Stimulated activated naive CD8-positive, alpha-beta T cell treated with anti-CD3 and anti-CD28 coated beads, Interleukin-15, amount 100 ng/mL, for 72 hours (primary cell): Measurements from ENCODE around the gene RNF115.
"Not testable (repeated sequence)": the region's sequence is repeated elsewhere in the genome, so short reads cannot be mapped to it uniquely, and the experiment has no call there.

Experiments used
- ATAC-seq: fragments of 150-1000 bp; cut with Tn5 transposase; 2 replicates; pipeline ENCODE4 v1.10.0; 2021; ENCODE audit warnings: mild to moderate bottlenecking, moderate library complexity
- DNase-seq, 2 donors: peaks; one replicate each; pipeline ENCODE4 v3.0.0; 2021 to 2022
- H3K27ac Mint-ChIP-seq, 2 donors: one replicate each; pipeline ENCODE4 v1.8.0; 2022; ENCODE audit warnings: mild to moderate bottlenecking in 2 of 2, mixed read lengths in 2 of 2, moderate library complexity in 2 of 2
- H3K27me3 Mint-ChIP-seq: one replicate; pipeline ENCODE4 v1.8.0; 2022; ENCODE audit warnings: mixed read lengths
- H3K4me1 Mint-ChIP-seq: one replicate; pipeline ENCODE4 v1.8.0; 2022; ENCODE audit warnings: mild to moderate bottlenecking, mixed read lengths
- H3K4me3 Mint-ChIP-seq, 2 donors: one replicate each; pipeline ENCODE4 v1.8.0; 2022; ENCODE audit warnings: mild to moderate bottlenecking in 2 of 2, mixed read lengths in 2 of 2, moderate library complexity in 1 of 2
- H3K9me3 Mint-ChIP-seq, 2 donors: one replicate each; pipeline ENCODE4 v1.8.0; 2022; ENCODE audit warnings: mixed read lengths in 2 of 2

The RNF115 gene

GRCh38 chr1:145740269-145740668 is 83.6 kb downstream of the RNF115 start:
- H3K9me3 Mint-ChIP-seq: no peaks in the 10 kb centered on the region
- peaks cover 5% of the 10 kb centered on the region for H3K4me1 Mint-ChIP-seq
- DNase-seq (no peak), ATAC-seq (no peak)
- no peak overlapping the region for H3K4me3 Mint-ChIP-seq
- H3K27ac Mint-ChIP-seq: no peak overlapping the region
- H3K27me3 Mint-ChIP-seq: no peaks in the 10 kb centered on the region

GRCh38 chr1:145736191-145736590 is 87.7 kb downstream of the RNF115 start:
- no peaks in the 10 kb centered on the region for H3K9me3 Mint-ChIP-seq
- ATAC-seq (no peak), DNase-seq (no peak)
- peaks cover 5% of the 10 kb centered on the region for H3K4me1 Mint-ChIP-seq
- H3K4me3 Mint-ChIP-seq: no peak overlapping the region
- no peaks in the 10 kb centered on the region for H3K27me3 Mint-ChIP-seq
- no peak overlapping the region for H3K27ac Mint-ChIP-seq

- Mint-ChIP-seq H3K4me1 (peaks cover 15% of the 10 kb centered on the region), H3K27ac (no peak overlapping the region)
- ATAC-seq: no peak
These were observed 93.0 kb downstream of the RNF115 start for GRCh38 chr1:145730900-145731299.

GRCh38 chr1:145730467-145730866 is 93.4 kb downstream of the RNF115 start:
- ATAC-seq: no peak
- Mint-ChIP-seq H3K4me3 (no peak overlapping the region), H3K4me1 (peaks cover 15% of the 10 kb centered on the region), H3K27ac (no peak overlapping the region), H3K9me3 (no peaks in the 10 kb centered on the region), H3K27me3 (no peaks in the 10 kb centered on the region)
- no peak for DNase-seq

More at GRCh38 chr1:145730900-145731299, 93.0 kb downstream of the RNF115 start:
- Mint-ChIP-seq H3K4me3 (no peak overlapping the region), H3K27me3 (no peaks in the 10 kb centered on the region), H3K9me3 (no peaks in the 10 kb centered on the region)
- no peak for DNase-seq

GRCh38 chr1:145729666-145730436 is 94.0 kb downstream of the RNF115 start:
- H3K9me3 Mint-ChIP-seq: no peaks in the 10 kb centered on the region
- H3K4me3 Mint-ChIP-seq: no peak overlapping the region
- ATAC-seq: no peak
- H3K27ac Mint-ChIP-seq: peak overlapping the region; percentile 36 to 51
- no peak for DNase-seq
- H3K27me3 Mint-ChIP-seq: no peaks in the 10 kb centered on the region
- H3K4me1 Mint-ChIP-seq: peaks cover 15% of the 10 kb centered on the region

GRCh38 chr1:145729196-145729595 is 94.7 kb downstream of the RNF115 start:
- ATAC-seq (no peak), DNase-seq (no peak)
- Mint-ChIP-seq H3K27me3 (no peaks in the 10 kb centered on the region), H3K4me1 (peaks cover 15% of the 10 kb centered on the region), H3K4me3 (no peak overlapping the region), H3K9me3 (no peaks in the 10 kb centered on the region), H3K27ac (no peak overlapping the region)

GRCh38 chr1:145726193-145726592 is 97.7 kb downstream of the RNF115 start:
- not testable (repeated sequence) for H3K27ac Mint-ChIP-seq, H3K27me3 Mint-ChIP-seq, H3K9me3 Mint-ChIP-seq, DNase-seq, H3K4me3 Mint-ChIP-seq, ATAC-seq
- peaks cover 22% of the 10 kb centered on the region for H3K4me1 Mint-ChIP-seq

GRCh38 chr1:145720878-145721671 is 102.8 kb downstream of the RNF115 start:
- Mint-ChIP-seq H3K27me3 (peaks cover 12% of the 10 kb centered on the region), H3K27ac (peak overlapping the region; percentile 50 to 72), H3K9me3 (no peaks in the 10 kb centered on the region), H3K4me1 (peaks cover 39% of the 10 kb centered on the region), H3K4me3 (peak overlapping the region; percentile 78 to 82)
- peak; percentile 71 to 77 for DNase-seq
- peak; percentile 87 for ATAC-seq

GRCh38 chr1:145720556-145720877 is 103.4 kb downstream of the RNF115 start:
- H3K27me3 Mint-ChIP-seq: peaks cover 12% of the 10 kb centered on the region
- peaks cover 39% of the 10 kb centered on the region for H3K4me1 Mint-ChIP-seq
- peak overlapping the region; percentile 31 to 82 for H3K4me3 Mint-ChIP-seq
- ATAC-seq (no peak), DNase-seq (no peak)
- H3K9me3 Mint-ChIP-seq: no peaks in the 10 kb centered on the region
- H3K27ac Mint-ChIP-seq: no peak overlapping the region

GRCh38 chr1:145719230-145720079 is 104.4 kb downstream of the RNF115 start, which contains the start of gene CD160:
Gene CD160, plus strand, starts transcription at chr1:145719499. Its CDS starts 8,829 bp downstream, at chr1:145728328.
- DNase-seq: peak; percentile 19 to 21
- Mint-ChIP-seq H3K4me3 (peak within 1 kb of the TSS; percentile 47 to 82), H3K4me1 (peaks cover 39% of the 10 kb centered on the region), H3K27me3 (peaks cover 12% of the 10 kb centered on the region), H3K27ac (peak within 1 kb of the TSS in 1 of 2 donors; percentile 23), H3K9me3 (no peaks in the 10 kb centered on the region)
- ATAC-seq: peak; percentile 83

- H3K27ac Mint-ChIP-seq, ATAC-seq, H3K4me3 Mint-ChIP-seq, H3K9me3 Mint-ChIP-seq, DNase-seq: not testable (repeated sequence)
- Mint-ChIP-seq H3K27me3 (peaks cover 12% of the 10 kb centered on the region), H3K4me1 (peaks cover 39% of the 10 kb centered on the region)
These were observed 105.4 kb downstream of the RNF115 start for GRCh38 chr1:145718465-145718864.

GRCh38 chr1:145717833-145718232 is 106.1 kb downstream of the RNF115 start:
- Mint-ChIP-seq H3K4me1 (peaks cover 39% of the 10 kb centered on the region), H3K4me3 (no peak overlapping the region), H3K9me3 (no peaks in the 10 kb centered on the region), H3K27me3 (peaks cover 12% of the 10 kb centered on the region), H3K27ac (peak overlapping the region in 1 of 2 donors; percentile 36)
- no peak for ATAC-seq
- no peak for DNase-seq

- H3K4me1 Mint-ChIP-seq: peaks cover 38% of the 10 kb centered on the region
- DNase-seq: no peak
- H3K9me3 Mint-ChIP-seq: no peaks in the 10 kb centered on the region
- H3K4me3 Mint-ChIP-seq: no peak overlapping the region
- peaks cover 9% of the 10 kb centered on the region for H3K27me3 Mint-ChIP-seq
- H3K27ac Mint-ChIP-seq: no peak overlapping the region
- no peak for ATAC-seq
These were observed 107.1 kb downstream of the RNF115 start for GRCh38 chr1:145716641-145717345.

- Mint-ChIP-seq H3K27ac (peak overlapping the region in 1 of 2 donors; percentile 43), H3K4me1 (peaks cover 16% of the 10 kb centered on the region), H3K4me3 (no peak overlapping the region), H3K9me3 (no peaks in the 10 kb centered on the region), H3K27me3 (no peaks in the 10 kb centered on the region)
- no peak for DNase-seq
- no peak for ATAC-seq
These were observed 109.3 kb downstream of the RNF115 start for GRCh38 chr1:145714524-145715111.
